ENCODE measurements around the gene WDR19. TPM values are rescaled to one million over a fixed set of nuclear protein-coding genes. Genes with fewer than 3 reads are reported as not detected.

Gene WDR19
- total RNA-seq, 1 experiment from 2014 or later, result 23.3 TPM

DNA sequence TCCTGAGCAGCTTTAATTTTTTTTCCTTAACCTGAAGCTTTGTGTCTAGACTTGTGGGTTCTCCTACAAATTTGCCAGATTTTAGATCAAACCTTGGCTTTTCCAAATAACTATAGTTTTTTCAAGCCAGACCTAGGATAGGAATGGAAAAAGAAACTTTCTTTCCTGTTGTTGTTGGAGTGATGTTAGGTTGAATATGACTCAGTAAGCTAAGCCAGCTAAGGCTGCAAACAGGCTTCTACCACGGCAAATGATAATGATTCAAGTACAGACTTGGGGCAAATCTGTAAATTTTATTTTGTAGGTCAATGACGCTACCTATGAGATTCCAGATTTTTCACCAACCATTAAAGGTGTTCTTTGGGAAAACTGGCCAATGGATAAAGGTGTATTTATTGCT, 45.6 kb downstream of the WDR19 start:
- H3K4me2 ChIP-seq (ENCODE audit: insufficient read depth, insufficient read length, low read length), result no peak overlapping the region
- no peaks in the 10 kb centered on the region for H3K4me1 Mint-ChIP-seq
- no CpG with 5 or more reads among the region's 2 CpGs for WGBS (ENCODE audit: extremely low coverage, insufficient read length, low lambda C conversion rate)

More for the DNA sequence above, 45.6 kb downstream of the WDR19 start:
- no peaks in the 10 kb centered on the region for H3K36me3 Mint-ChIP-seq (ENCODE audit: insufficient read depth in 1 of 3, low read depth in 3 of 3)
- no peak for DNase-seq
- H4K5ac ChIP-seq (ENCODE audit: insufficient read length, low read depth, low read length), result no peak overlapping the region
- no peak overlapping the region for H2BK12ac ChIP-seq (ENCODE audit: insufficient read length, low read depth, low read length)
- no peak overlapping the region for H2AK5ac ChIP-seq (ENCODE audit: insufficient read length, low read length)
- no peak overlapping the region for H2AFZ ChIP-seq (ENCODE audit: low read length)
- H3K4me1 ChIP-seq (ENCODE audit: insufficient read depth, low read length), result no peaks in the 10 kb centered on the region
- H2BK120ac ChIP-seq (ENCODE audit: low read depth, low read length, poor library complexity, severe bottlenecking), result no peak overlapping the region
- no peak overlapping the region for H3K23ac ChIP-seq (ENCODE audit: insufficient read length, low read depth, low read length)
- H3K23me2 ChIP-seq (ENCODE audit: insufficient read length, low read depth, low read length, poor library complexity, severe bottlenecking), result no peaks in the 10 kb centered on the region
- no peak overlapping the region for H3K14ac ChIP-seq (ENCODE audit: insufficient read depth, low read length)
- H3K27me3 ChIP-seq (ENCODE audit: insufficient read depth, low read length), result no peaks in the 10 kb centered on the region
- no peaks in the 10 kb centered on the region for H3K27me3 Mint-ChIP-seq (ENCODE audit: low read depth)
- no peak overlapping the region for H3K18ac ChIP-seq (ENCODE audit: insufficient read length, low read depth, low read length)
- no peaks in the 10 kb centered on the region for H4K20me1 ChIP-seq (ENCODE audit: control insufficient read depth, insufficient read depth, insufficient read length)
- H3K56ac ChIP-seq (ENCODE audit: insufficient read length, low read depth, low read length), result no peak overlapping the region
- no peak overlapping the region for H3K4me3 Mint-ChIP-seq
- H3K4ac ChIP-seq (ENCODE audit: low read depth, low read length), result no peak overlapping the region
- H4K91ac ChIP-seq (ENCODE audit: insufficient read length, low read depth, low read length), result no peak overlapping the region
- no peaks in the 10 kb centered on the region for H3K79me2 ChIP-seq (ENCODE audit: insufficient read depth, low read length)
- TF ChIP-seq, protein P1, sequence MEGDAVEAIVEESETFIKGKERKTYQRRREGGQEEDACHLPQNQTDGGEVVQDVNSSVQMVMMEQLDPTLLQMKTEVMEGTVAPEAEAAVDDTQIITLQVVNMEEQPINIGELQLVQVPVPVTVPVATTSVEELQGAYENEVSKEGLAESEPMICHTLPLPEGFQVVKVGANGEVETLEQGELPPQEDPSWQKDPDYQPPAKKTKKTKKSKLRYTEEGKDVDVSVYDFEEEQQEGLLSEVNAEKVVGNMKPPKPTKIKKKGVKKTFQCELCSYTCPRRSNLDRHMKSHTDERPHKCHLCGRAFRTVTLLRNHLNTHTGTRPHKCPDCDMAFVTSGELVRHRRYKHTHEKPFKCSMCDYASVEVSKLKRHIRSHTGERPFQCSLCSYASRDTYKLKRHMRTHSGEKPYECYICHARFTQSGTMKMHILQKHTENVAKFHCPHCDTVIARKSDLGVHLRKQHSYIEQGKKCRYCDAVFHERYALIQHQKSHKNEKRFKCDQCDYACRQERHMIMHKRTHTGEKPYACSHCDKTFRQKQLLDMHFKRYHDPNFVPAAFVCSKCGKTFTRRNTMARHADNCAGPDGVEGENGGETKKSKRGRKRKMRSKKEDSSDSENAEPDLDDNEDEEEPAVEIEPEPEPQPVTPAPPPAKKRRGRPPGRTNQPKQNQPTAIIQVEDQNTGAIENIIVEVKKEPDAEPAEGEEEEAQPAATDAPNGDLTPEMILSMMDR (conservative IDR thresholded peaks at IDR 0.05), result no peak
- no peak overlapping the region for H3K9ac ChIP-seq (ENCODE audit: extremely low read depth, insufficient read length, low read length)
- no peak overlapping the region for H2BK5ac ChIP-seq (ENCODE audit: insufficient read length, low read length)
- no peak overlapping the region for H2BK15ac ChIP-seq (ENCODE audit: low read depth, low read length)
- H3K9me3 Mint-ChIP-seq, result no peaks in the 10 kb centered on the region
- H3K27ac Mint-ChIP-seq, result no peak overlapping the region
- H3T11ph ChIP-seq (ENCODE audit: low read length), result no peak overlapping the region
- no peaks in the 10 kb centered on the region for H3K9me3 ChIP-seq (ENCODE audit: control insufficient read depth, low read depth, low read length)
- H3K27ac ChIP-seq (ENCODE audit: insufficient read length, low read depth, low read length), result no peak overlapping the region
- no peak overlapping the region for H2BK20ac ChIP-seq (ENCODE audit: low read depth, low read length, poor library complexity, severe bottlenecking)
- H4K8ac ChIP-seq (replicated peaks; ENCODE audit: insufficient read length, low read depth, low read length), result no peak overlapping the region
- H3K79me1 ChIP-seq (ENCODE audit: insufficient read depth, low read depth, low read length, poor library complexity, severe bottlenecking), result no peaks in the 10 kb centered on the region
